ENCODE results near the gene SLC24A2.

DNA sequence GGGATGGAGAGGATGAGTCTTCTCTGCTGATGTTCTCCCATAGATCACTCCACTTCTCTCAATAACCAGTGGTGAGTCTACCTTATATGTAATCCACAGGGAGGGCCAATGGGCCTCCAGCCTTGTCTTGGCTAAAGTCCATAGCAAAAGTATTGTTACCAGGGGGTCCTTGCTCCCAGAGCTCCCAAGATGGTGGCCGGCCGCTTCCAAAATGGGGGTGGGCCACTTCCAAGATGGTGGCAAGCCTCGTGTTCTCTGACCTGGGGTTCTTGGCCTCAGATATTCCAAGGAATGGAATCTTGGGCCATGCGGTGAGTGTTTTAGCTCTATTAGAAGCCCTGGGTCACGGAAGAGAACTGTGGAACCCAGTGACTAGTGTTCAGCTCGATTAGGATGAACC lies 12.0 kb upstream of the SLC24A2 start:
- TF ChIP-seq, protein P1, sequence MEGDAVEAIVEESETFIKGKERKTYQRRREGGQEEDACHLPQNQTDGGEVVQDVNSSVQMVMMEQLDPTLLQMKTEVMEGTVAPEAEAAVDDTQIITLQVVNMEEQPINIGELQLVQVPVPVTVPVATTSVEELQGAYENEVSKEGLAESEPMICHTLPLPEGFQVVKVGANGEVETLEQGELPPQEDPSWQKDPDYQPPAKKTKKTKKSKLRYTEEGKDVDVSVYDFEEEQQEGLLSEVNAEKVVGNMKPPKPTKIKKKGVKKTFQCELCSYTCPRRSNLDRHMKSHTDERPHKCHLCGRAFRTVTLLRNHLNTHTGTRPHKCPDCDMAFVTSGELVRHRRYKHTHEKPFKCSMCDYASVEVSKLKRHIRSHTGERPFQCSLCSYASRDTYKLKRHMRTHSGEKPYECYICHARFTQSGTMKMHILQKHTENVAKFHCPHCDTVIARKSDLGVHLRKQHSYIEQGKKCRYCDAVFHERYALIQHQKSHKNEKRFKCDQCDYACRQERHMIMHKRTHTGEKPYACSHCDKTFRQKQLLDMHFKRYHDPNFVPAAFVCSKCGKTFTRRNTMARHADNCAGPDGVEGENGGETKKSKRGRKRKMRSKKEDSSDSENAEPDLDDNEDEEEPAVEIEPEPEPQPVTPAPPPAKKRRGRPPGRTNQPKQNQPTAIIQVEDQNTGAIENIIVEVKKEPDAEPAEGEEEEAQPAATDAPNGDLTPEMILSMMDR (IDR thresholded peaks at IDR 0.05) = no peak
- TF ChIP-seq, protein P2, sequence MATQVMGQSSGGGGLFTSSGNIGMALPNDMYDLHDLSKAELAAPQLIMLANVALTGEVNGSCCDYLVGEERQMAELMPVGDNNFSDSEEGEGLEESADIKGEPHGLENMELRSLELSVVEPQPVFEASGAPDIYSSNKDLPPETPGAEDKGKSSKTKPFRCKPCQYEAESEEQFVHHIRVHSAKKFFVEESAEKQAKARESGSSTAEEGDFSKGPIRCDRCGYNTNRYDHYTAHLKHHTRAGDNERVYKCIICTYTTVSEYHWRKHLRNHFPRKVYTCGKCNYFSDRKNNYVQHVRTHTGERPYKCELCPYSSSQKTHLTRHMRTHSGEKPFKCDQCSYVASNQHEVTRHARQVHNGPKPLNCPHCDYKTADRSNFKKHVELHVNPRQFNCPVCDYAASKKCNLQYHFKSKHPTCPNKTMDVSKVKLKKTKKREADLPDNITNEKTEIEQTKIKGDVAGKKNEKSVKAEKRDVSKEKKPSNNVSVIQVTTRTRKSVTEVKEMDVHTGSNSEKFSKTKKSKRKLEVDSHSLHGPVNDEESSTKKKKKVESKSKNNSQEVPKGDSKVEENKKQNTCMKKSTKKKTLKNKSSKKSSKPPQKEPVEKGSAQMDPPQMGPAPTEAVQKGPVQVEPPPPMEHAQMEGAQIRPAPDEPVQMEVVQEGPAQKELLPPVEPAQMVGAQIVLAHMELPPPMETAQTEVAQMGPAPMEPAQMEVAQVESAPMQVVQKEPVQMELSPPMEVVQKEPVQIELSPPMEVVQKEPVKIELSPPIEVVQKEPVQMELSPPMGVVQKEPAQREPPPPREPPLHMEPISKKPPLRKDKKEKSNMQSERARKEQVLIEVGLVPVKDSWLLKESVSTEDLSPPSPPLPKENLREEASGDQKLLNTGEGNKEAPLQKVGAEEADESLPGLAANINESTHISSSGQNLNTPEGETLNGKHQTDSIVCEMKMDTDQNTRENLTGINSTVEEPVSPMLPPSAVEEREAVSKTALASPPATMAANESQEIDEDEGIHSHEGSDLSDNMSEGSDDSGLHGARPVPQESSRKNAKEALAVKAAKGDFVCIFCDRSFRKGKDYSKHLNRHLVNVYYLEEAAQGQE (IDR thresholded peaks at IDR 0.05; ENCODE audit: insufficient read depth in 1 of 2, low read depth in 2 of 2, low read length in 1 of 2) = no peak
- TF ChIP-seq TCF7L2 (IDR thresholded peaks at IDR 0.05; ENCODE audit: low read depth, low read length) = no peak
